A549 (cell line): ENCODE measurements around the gene THTPA.

ENCODE experiments used
- CBX8 ChIP-seq: fragments of 200-600 bp; sonication (generic); IDR thresholded peaks from 2 replicates; pipeline ENCODE4 v1.6.1; 2016
- CTCF ChIP-seq: fragments of >200 bp; sonication (Bioruptor Twin); formaldehyde crosslinking; IDR thresholded peaks from 3 replicates; pipeline ENCODE4 v1.5.1; 2016
- GATA3 ChIP-seq: IDR thresholded peaks from 2 replicates; pipeline ENCODE4 v1.6.1; 2012; ENCODE audit warnings: borderline replicate concordance
- MAX ChIP-seq: IDR thresholded peaks from 2 replicates; pipeline ENCODE4 v1.6.1; 2012
- MYC ChIP-seq: IDR thresholded peaks from 2 replicates; pipeline ENCODE4 v1.6.1; 2012; ENCODE audit warnings: mild to moderate bottlenecking, inconsistent platforms, low read length, improper control_type of control experiment, borderline replicate concordance
- NFE2L2 ChIP-seq: fragments of 150-350 bp; conservative IDR thresholded peaks from 2 replicates; pipeline ENCODE4 v1.6.1; 2014; ENCODE audit warnings: low read length
- REST ChIP-seq: fragments of 200-600 bp; sonication (generic); IDR thresholded peaks from 2 replicates; pipeline ENCODE4 v1.6.1; 2016; ENCODE audit warnings: antibody characterized with exemption, mild to moderate bottlenecking, moderate library complexity
- USF2 ChIP-seq: fragments of 450-650 bp; IDR thresholded peaks from 2 replicates; pipeline ENCODE4 v1.6.1; 2014; ENCODE audit warnings: antibody characterized with exemption

- TF ChIP-seq REST (no peak), MYC (no peak), CTCF (no peak), MAX (no peak), USF2 (no peak), CBX8 (no peak), GATA3 (no peak), NFE2L2 (no peak)
Observed at GRCh38 chr14:23538050-23538718, 17.9 kb upstream of the THTPA start.
